Activated CD8-positive, alpha-beta memory T cell treated with anti-CD3 and anti-CD28 coated beads, Interleukin-2, amount 50 U/mL, for 4 hours (primary cell): ENCODE results near the gene ALG12.

Experiments
- DNase-seq: peaks from one replicate; pipeline ENCODE4 v3.0.0-alpha.2; 2020

ALG12 gene

GRCh38 chr22:49886346-49887063 is 31.7 kb downstream of the ALG12 start:
- DNase-seq, result no peak

- DNase-seq, result no peak
Observed at GRCh38 chr22:49885881-49886280, 32.4 kb downstream of the ALG12 start.

- no peak for DNase-seq
Observed at GRCh38 chr22:49885281-49885680, 33.0 kb downstream of the ALG12 start.

GRCh38 chr22:49884503-49885260 is 33.6 kb downstream of the ALG12 start:
- DNase-seq, result no peak

GRCh38 chr22:49884075-49884474 is 34.2 kb downstream of the ALG12 start:
- DNase-seq, result no peak

GRCh38 chr22:49883294-49883640 is 35.0 kb downstream of the ALG12 start:
- no peak for DNase-seq

GRCh38 chr22:49882519-49883293 is 35.5 kb downstream of the ALG12 start:
- no peak for DNase-seq

- DNase-seq, result no peak
Observed at GRCh38 chr22:49881856-49882255, 36.4 kb downstream of the ALG12 start.

- no peak for DNase-seq
Observed at GRCh38 chr22:49880281-49880680, 38.0 kb downstream of the ALG12 start.

GRCh38 chr22:49879871-49880270 is 38.4 kb downstream of the ALG12 start:
- no peak for DNase-seq

- no peak for DNase-seq
Observed at GRCh38 chr22:49878206-49878605, 40.0 kb downstream of the ALG12 start.

- no peak for DNase-seq
Observed at GRCh38 chr22:49877642-49878041, 40.6 kb downstream of the ALG12 start.

GRCh38 chr22:49873228-49873940 is 44.9 kb downstream of the ALG12 start:
- DNase-seq, result no peak

GRCh38 chr22:49872347-49872746 is 45.9 kb downstream of the ALG12 start:
- no peak for DNase-seq

GRCh38 chr22:49871482-49871881 is 46.8 kb downstream of the ALG12 start:
- no peak for DNase-seq

- DNase-seq, result no peak
Observed at GRCh38 chr22:49869845-49870712, 48.2 kb downstream of the ALG12 start.

GRCh38 chr22:49869086-49869830 is 49.0 kb downstream of the ALG12 start:
- no peak for DNase-seq

GRCh38 chr22:49867303-49868265 is 50.7 kb downstream of the ALG12 start:
- DNase-seq, result no peak

- no peak for DNase-seq
Observed at GRCh38 chr22:49866646-49867045, 51.6 kb downstream of the ALG12 start.

GRCh38 chr22:49866134-49866533 is 52.1 kb downstream of the ALG12 start:
- no peak for DNase-seq
